Fibroblast of skin of right biceps (primary cell): ENCODE measurements around the gene MXD4.

Experiments used
- DNase-seq: peaks from one replicate; pipeline ENCODE4 v3.0.0-alpha.2; 2013

Gene MXD4

GRCh38 chr4:2274320-2275043 lies 12.6 kb upstream of the MXD4 start:
- DNase-seq = no peak

- no peak for DNase-seq
Observed at GRCh38 chr4:2273657-2274319, 11.9 kb upstream of the MXD4 start.

GRCh38 chr4:2273221-2273620 lies 11.3 kb upstream of the MXD4 start:
- DNase-seq = no peak

- DNase-seq = no peak
Observed at GRCh38 chr4:2272828-2273120, 10.9 kb upstream of the MXD4 start.

GRCh38 chr4:2272026-2272827 lies 10.3 kb upstream of the MXD4 start:
- DNase-seq = no peak

GRCh38 chr4:2271279-2272025 lies 9.5 kb upstream of the MXD4 start:
- no peak for DNase-seq

- DNase-seq = no peak
Observed at GRCh38 chr4:2270341-2271165, 8.6 kb upstream of the MXD4 start.

- DNase-seq = no peak
Observed at GRCh38 chr4:2269618-2270163, 7.8 kb upstream of the MXD4 start.

GRCh38 chr4:2269206-2269531 lies 7.3 kb upstream of the MXD4 start:
- DNase-seq = no peak

GRCh38 chr4:2268357-2269205 lies 6.7 kb upstream of the MXD4 start:
- DNase-seq = no peak

GRCh38 chr4:2267841-2268240 lies 5.9 kb upstream of the MXD4 start:
- no peak for DNase-seq

GRCh38 chr4:2267320-2267811 lies 5.5 kb upstream of the MXD4 start:
- DNase-seq = no peak

GRCh38 chr4:2266821-2267220 lies 4.9 kb upstream of the MXD4 start:
- no peak for DNase-seq

GRCh38 chr4:2266181-2266580 lies 4.3 kb upstream of the MXD4 start:
- no peak for DNase-seq

- no peak for DNase-seq
Observed at GRCh38 chr4:2265113-2266110, 3.5 kb upstream of the MXD4 start.

GRCh38 chr4:2264481-2265041 lies 2.7 kb upstream of the MXD4 start:
- no peak for DNase-seq

- DNase-seq = no peak
Observed at GRCh38 chr4:2263926-2264321, 2.0 kb upstream of the MXD4 start.

GRCh38 chr4:2262944-2263250 lies 988 bp upstream of the MXD4 start:
- DNase-seq = no peak

GRCh38 chr4:2262145-2262943 lies 435 bp upstream of the MXD4 start:
- DNase-seq = peak; percentile 100
